ENCODE data around the gene TSPYL4. TPM values are rescaled to one million over a fixed set of nuclear protein-coding genes. Genes with fewer than 3 reads are reported as not detected.
A peak's percentile ranks its signal among the peaks of the same experiment; 100 is the strongest.

The TSPYL4 gene
- total and polyA plus RNA-seq, 12 donors = 14.6 to 58.4 (median 32.5) TPM

- 67 to 87% (median 79%) methylated on average over 5 of the region's 5 CpGs for WGBS, 4 donors
- intact Hi-C loops (cut with DNase I) = no loop called here
Measured at GRCh38 chr6:116218866-116219265, 35.0 kb downstream of the TSPYL4 start.

GRCh38 chr6:116218172-116218633 lies 35.7 kb downstream of the TSPYL4 start:
- H3K27ac ChIP-seq = no peak overlapping the region
- no peaks in the 10 kb centered on the region for H3K9me3 ChIP-seq (replicated peaks in 1 of 3)
- no peaks in the 10 kb centered on the region for H3K27me3 ChIP-seq
- DNase-seq = no peak
- TF ChIP-seq POLR2A (IDR thresholded peaks at IDR 0.05) (no peak), CTCF (IDR thresholded peaks at IDR 0.05) (peak; percentile 4 to 62 (median 40))
- no peak overlapping the region for H3K4me3 ChIP-seq
- 42 to 44% (median 42%) methylated on average over 3 of the region's 3 CpGs for WGBS, 4 donors
- intact Hi-C loops (cut with DNase I) = no loop called here
- H3K4me1 ChIP-seq (replicated peaks in 1 of 2) = peaks cover 0 to 6% of the 10 kb centered on the region in 2 donors
- no peaks in the 10 kb centered on the region for H3K36me3 ChIP-seq (replicated peaks in 1 of 2)

More at GRCh38 chr6:116218866-116219265, 35.0 kb downstream of the TSPYL4 start:
- Histone ChIP-seq H3K27me3 (no peaks in the 10 kb centered on the region), H3K27ac (no peak overlapping the region), H3K4me3 (no peak overlapping the region), H3K9me3 (replicated peaks in 1 of 3) (no peaks in the 10 kb centered on the region), H3K4me1 (replicated peaks in 1 of 2) (peaks cover 0 to 6% of the 10 kb centered on the region in 2 donors), H3K36me3 (replicated peaks in 1 of 2) (no peaks in the 10 kb centered on the region)
- no peak for TF ChIP-seq POLR2A (IDR thresholded peaks at IDR 0.05)
- no peak for TF ChIP-seq CTCF (IDR thresholded peaks at IDR 0.05)
- DNase-seq = no peak

- TF ChIP-seq POLR2A (IDR thresholded peaks at IDR 0.05) = no peak
- peak; percentile 38 to 72 (median 64) for TF ChIP-seq CTCF (IDR thresholded peaks at IDR 0.05)
- intact Hi-C loops (cut with DNase I) = no loop called here
- no peak for DNase-seq
- Histone ChIP-seq H3K27me3 (no peaks in the 10 kb centered on the region), H3K9me3 (replicated peaks in 1 of 3) (no peaks in the 10 kb centered on the region), H3K27ac (peak overlapping the region in 1 of 5 donors; percentile 5), H3K4me3 (no peak overlapping the region), H3K4me1 (replicated peaks in 1 of 2) (peaks cover 0 to 6% of the 10 kb centered on the region in 2 donors), H3K36me3 (replicated peaks in 1 of 2) (peaks cover 0 to 3% of the 10 kb centered on the region in 2 donors)
- 1 to 9% (median 6%) methylated on average over 1 of the region's 1 CpG for WGBS, 4 donors
Measured at GRCh38 chr6:116217069-116217468, 36.8 kb downstream of the TSPYL4 start.

GRCh38 chr6:116215414-116215813 lies 38.5 kb downstream of the TSPYL4 start:
- 72 to 80% (median 79%) methylated on average over 5 of the region's 5 CpGs for WGBS, 4 donors
- intact Hi-C loops (cut with DNase I) = no loop called here

More at GRCh38 chr6:116215414-116215813, 38.5 kb downstream of the TSPYL4 start:
- peaks cover 0 to 12% of the 10 kb centered on the region in 2 donors for H3K4me1 ChIP-seq (replicated peaks in 1 of 2)
- TF ChIP-seq POLR2A (IDR thresholded peaks at IDR 0.05) = no peak
- TF ChIP-seq CTCF (IDR thresholded peaks at IDR 0.05) = no peak
- H3K4me3 ChIP-seq = no peak overlapping the region
- H3K36me3 ChIP-seq (replicated peaks in 1 of 2) = peaks cover 0 to 3% of the 10 kb centered on the region in 2 donors
- H3K27me3 ChIP-seq = no peaks in the 10 kb centered on the region
- H3K27ac ChIP-seq = no peak overlapping the region
- no peaks in the 10 kb centered on the region for H3K9me3 ChIP-seq (replicated peaks in 1 of 3)
- no peak for DNase-seq

All from adrenal gland (tissue), 12 donors.